GM20000 (cell line): Measurements from ENCODE around the gene FCRL3.

Source experiments
- DNase-seq: peaks from one replicate; pipeline ENCODE4 v3.0.0; 2012; ENCODE audit warnings: low spot score
- TF ChIP-seq, protein P1 (sequence below): IDR thresholded peaks from 2 replicates; pipeline ENCODE4 v1.5.1; 2012; ENCODE audit warnings: mild to moderate bottlenecking, control low read depth; ENCODE audit errors: extremely low read depth, missing control alignments

FCRL3 gene

DNA sequence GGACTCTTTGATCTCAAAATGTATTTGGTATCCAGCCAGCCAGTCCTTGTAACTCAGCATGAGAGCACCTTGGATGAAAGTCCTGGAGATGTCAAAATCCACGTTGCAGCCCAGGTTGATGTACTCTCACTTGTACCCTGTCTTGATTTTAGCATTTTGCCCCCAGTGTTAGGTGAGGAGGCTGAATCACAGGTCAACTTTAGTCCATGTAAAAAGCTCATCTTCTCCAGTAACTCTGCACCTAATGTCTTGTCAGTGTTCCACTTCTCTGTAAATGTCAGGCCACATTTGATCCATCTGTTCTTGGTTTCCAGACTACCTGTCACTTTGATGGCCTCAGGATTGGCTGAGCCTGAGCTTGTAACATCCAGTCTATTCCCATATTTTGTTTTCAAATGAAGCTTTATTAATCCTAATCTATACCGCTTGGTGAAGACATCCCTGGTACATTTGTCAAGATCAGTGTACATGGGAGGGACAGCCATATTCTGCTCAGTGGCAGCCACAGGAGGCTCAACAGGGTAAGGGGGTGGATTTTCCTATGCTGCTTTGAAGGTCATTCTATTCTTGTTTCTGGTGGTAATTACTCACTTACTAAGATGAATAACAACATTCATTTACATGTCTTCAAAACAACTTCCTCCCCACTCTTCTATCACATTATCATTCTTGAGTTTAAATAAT is 24.1 kb upstream of the FCRL3 start:
- no peak for DNase-seq
- TF ChIP-seq, protein P1, sequence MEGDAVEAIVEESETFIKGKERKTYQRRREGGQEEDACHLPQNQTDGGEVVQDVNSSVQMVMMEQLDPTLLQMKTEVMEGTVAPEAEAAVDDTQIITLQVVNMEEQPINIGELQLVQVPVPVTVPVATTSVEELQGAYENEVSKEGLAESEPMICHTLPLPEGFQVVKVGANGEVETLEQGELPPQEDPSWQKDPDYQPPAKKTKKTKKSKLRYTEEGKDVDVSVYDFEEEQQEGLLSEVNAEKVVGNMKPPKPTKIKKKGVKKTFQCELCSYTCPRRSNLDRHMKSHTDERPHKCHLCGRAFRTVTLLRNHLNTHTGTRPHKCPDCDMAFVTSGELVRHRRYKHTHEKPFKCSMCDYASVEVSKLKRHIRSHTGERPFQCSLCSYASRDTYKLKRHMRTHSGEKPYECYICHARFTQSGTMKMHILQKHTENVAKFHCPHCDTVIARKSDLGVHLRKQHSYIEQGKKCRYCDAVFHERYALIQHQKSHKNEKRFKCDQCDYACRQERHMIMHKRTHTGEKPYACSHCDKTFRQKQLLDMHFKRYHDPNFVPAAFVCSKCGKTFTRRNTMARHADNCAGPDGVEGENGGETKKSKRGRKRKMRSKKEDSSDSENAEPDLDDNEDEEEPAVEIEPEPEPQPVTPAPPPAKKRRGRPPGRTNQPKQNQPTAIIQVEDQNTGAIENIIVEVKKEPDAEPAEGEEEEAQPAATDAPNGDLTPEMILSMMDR, result no peak

DNA sequence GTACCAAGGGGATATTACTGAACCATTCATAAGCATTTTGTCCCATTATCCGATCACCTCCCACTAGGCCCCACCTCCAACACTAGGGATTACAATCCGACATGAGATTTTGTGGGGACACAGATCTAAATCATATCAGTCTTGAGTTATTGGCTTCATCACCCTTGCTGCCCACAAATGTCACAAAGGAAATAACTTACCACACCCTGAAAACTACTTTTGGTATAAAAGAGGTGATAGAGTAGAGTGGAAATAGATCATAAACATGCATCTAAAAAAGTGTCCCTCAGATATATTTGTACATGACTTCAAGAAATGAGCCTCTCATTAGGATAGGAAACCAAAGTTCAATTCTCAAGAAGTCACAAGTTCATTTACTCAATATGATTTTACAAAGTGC is 22.6 kb upstream of the FCRL3 start:
- no peak for DNase-seq
- TF ChIP-seq, protein P1, result no peak

DNA sequence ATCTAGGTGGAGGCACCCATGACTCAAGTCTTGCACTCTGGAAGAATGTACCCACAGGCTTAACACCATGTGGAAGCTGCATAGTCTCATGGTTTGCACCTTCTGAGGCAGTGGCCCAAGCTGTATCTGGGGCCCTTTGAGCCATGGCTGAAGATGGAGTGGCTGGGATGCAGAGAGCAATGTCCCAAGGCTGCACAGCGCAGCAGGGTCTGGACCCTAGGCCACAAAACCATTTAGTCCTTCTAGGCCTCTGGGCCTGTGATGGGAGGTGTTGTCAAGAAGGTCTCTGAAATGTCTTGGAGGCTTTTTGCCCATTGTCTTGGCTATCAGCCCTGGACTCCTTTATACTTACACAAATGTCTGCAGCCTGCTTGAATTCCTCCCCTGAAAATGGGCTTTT is 21.4 kb upstream of the FCRL3 start:
- TF ChIP-seq, protein P1, result no peak
- no peak for DNase-seq

DNA sequence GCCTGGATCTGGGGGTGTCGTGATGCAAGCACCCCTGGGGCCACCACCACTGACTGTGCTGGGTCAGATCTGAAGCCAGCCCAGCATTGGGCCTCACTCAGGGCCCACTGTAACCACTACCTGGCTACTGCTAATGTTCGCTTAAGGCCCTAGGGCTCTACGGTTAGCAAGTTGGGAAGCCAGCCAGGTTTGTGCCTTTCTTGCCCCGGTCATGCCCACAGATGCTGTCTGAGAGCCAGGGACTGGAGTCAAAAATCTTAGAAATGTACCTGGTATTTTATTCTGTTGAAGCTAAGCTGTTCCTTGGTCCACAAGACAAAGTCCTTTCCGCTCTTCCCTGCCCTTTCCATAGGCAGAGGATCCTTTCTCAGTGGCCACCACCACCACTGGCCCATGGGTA is 15.2 kb upstream of the FCRL3 start:
- no peak for DNase-seq
- TF ChIP-seq, protein P1, result no peak

DNA sequence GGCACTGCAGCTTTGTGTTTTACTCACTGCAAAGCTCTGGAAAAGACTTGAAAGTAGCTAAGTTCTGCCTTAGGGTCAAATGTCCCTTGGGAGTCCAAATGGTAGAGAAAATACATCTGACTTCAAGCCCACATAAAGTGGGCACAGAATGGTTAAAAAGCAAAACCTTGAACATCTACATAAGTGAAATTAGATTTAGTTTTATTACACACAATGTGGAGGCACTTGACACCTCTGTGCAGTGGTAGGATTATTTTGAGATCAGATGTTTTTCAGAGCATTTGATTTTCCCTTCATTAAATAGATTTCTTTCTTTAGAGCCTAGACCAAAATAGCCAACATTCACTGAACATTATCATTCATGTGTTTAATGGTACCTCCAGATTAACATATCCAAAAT is 11.2 kb upstream of the FCRL3 start:
- TF ChIP-seq, protein P1, result no peak
- no peak for DNase-seq

DNA sequence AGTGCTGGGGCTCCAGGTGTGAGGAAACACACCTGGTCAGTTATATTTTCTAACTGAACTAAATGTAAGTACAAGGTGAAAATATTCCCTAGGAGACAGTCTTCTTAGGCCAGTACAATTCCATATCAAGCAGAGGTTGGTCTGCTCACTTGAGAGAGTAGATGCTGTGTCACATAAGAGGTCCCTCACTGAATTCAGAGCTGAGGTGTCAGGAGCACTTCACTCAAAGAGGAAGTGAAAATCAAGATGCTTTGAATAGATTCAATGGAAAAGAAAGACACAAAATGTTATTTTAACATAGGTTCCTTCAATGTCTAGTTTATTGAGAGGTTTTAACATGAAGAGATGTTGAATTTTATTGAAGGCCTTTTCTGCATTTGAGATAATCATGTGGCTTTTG is 4.3 kb upstream of the FCRL3 start:
- no peak for DNase-seq
- TF ChIP-seq, protein P1, result no peak

DNA sequence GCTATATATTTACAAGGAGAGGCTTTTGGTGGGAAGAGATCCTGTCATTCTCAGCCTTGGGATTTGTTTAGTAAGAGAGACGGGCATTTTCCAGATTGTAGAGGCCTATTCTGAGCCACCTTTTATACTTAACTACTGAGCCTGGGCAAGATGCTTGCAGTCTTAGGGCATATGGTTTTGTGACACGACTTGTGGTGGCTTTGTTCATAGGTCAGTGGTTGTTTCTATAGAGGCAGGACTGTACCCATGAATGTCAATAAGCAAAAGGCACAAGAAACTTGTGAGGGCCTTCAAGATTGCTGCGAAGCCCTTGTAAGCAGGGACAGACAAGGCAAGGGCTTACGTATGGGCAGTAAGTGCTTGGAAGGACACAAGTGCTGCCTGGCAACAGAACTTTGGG is 3.4 kb upstream of the FCRL3 start:
- TF ChIP-seq, protein P1, result no peak
- DNase-seq, result no peak
